ENCODE measurements around the gene TDP2.
"Not testable (repeated sequence)": the region's sequence is repeated elsewhere in the genome, so short reads cannot be mapped to it uniquely, and the experiment has no call there.

Gene TDP2

GRCh38 chr6:24699521-24700359 is 33.0 kb upstream of the TDP2 start:
- DNase-seq (ENCODE audit: low read depth), result no peak
- no peak overlapping the region for H3K4me3 ChIP-seq (ENCODE audit: low read depth, low read length)
- TF ChIP-seq CTCF (IDR thresholded peaks at IDR 0.05; ENCODE audit: low read depth, low read length, missing control alignments), result no peak
- in situ Hi-C loops (cut with HindIII; ENCODE audit: low sequenced_read_pairs), result no loop called here

- TF ChIP-seq CTCF (IDR thresholded peaks at IDR 0.05; ENCODE audit: low read depth, low read length, missing control alignments), result no peak
- DNase-seq (ENCODE audit: low read depth), result no peak
- no peak overlapping the region for H3K4me3 ChIP-seq (ENCODE audit: low read depth, low read length)
- in situ Hi-C loops (cut with HindIII; ENCODE audit: low sequenced_read_pairs), result no loop called here
Observed at GRCh38 chr6:24696097-24696496, 29.4 kb upstream of the TDP2 start.

GRCh38 chr6:24695635-24696034 is 28.9 kb upstream of the TDP2 start:
- H3K4me3 ChIP-seq (ENCODE audit: low read depth, low read length); in situ Hi-C loops (cut with HindIII; ENCODE audit: low sequenced_read_pairs): not testable (repeated sequence)
- DNase-seq (ENCODE audit: low read depth), result peak; percentile 23
- peak; percentile 6 for TF ChIP-seq CTCF (IDR thresholded peaks at IDR 0.05; ENCODE audit: low read depth, low read length, missing control alignments)

GRCh38 chr6:24694198-24694597 is 27.5 kb upstream of the TDP2 start:
- in situ Hi-C loops (cut with HindIII; ENCODE audit: low sequenced_read_pairs), result loop anchor here (5.0 kb wide), 1 partner anchor 107 kb away; no protein-coding TSS in a partner anchor
- no peak for TF ChIP-seq CTCF (IDR thresholded peaks at IDR 0.05; ENCODE audit: low read depth, low read length, missing control alignments)

GRCh38 chr6:24692848-24693592 is 26.3 kb upstream of the TDP2 start:
- no peak for DNase-seq (ENCODE audit: low read depth)
- no peak overlapping the region for H3K4me3 ChIP-seq (ENCODE audit: low read depth, low read length)
- in situ Hi-C loops (cut with HindIII; ENCODE audit: low sequenced_read_pairs), result loop anchor here (5.0 kb wide), 1 partner anchor 106 kb away; no protein-coding TSS in a partner anchor
- no peak for TF ChIP-seq CTCF (IDR thresholded peaks at IDR 0.05; ENCODE audit: low read depth, low read length, missing control alignments)

More at GRCh38 chr6:24694198-24694597, 27.5 kb upstream of the TDP2 start:
- H3K4me3 ChIP-seq (ENCODE audit: low read depth, low read length), result no peak overlapping the region
- no peak for DNase-seq (ENCODE audit: low read depth)

GRCh38 chr6:24692415-24692814 is 25.7 kb upstream of the TDP2 start:
- in situ Hi-C loops (cut with HindIII; ENCODE audit: low sequenced_read_pairs), result loop anchor here (5.0 kb wide), 1 partner anchor 105 kb away; no protein-coding TSS in a partner anchor
- DNase-seq (ENCODE audit: low read depth), result no peak
- H3K4me3 ChIP-seq (ENCODE audit: low read depth, low read length), result no peak overlapping the region
- TF ChIP-seq CTCF (IDR thresholded peaks at IDR 0.05; ENCODE audit: low read depth, low read length, missing control alignments), result no peak
